Esophagus muscularis mucosa (tissue), 4 donors: ENCODE results near the gene PLOD1. TPM values are rescaled to one million over a fixed set of nuclear protein-coding genes. Genes with fewer than 3 reads are reported as not detected.

ENCODE experiments used
- DNase-seq: peaks from one replicate; pipeline ENCODE4 v3.0.0-alpha.2; 2017; ENCODE audit errors: extremely low spot score
- H3K27ac ChIP-seq, 4 donors: fragments of 200-600 bp; sonication (generic); replicated peaks in 1 of 4; 1 replicate in 3 of 4; 2 replicates in 1 of 4; pipeline ENCODE4 v1.5.1; 2016 to 2019; ENCODE audit warnings: mild to moderate bottlenecking in 1 of 4
- H3K27me3 ChIP-seq, 4 donors: fragments of 200-600 bp; sonication (generic); one replicate each; pipeline versions ENCODE4 v1.5.1 to v1.6.0; 2016 to 2019
- H3K36me3 ChIP-seq, 4 donors: fragments of 200-600 bp; sonication (generic); one replicate each; pipeline ENCODE4 v1.5.1; 2016 to 2019
- H3K4me1 ChIP-seq, 4 donors: fragments of 200-600 bp; sonication (generic); one replicate each; pipeline ENCODE4 v1.5.1; 2016 to 2019
- H3K4me3 ChIP-seq, 4 donors: fragments of 200-600 bp; sonication (generic); 1 replicate in 2 of 4; 2 replicates in 2 of 4; pipeline ENCODE4 v1.5.1; 2016 to 2019; ENCODE audit warnings: mild to moderate bottlenecking in 4 of 4, moderate library complexity in 1 of 4
- H3K9me3 ChIP-seq, 4 donors: fragments of 200-600 bp; sonication (generic); 1 replicate in 3 of 4; 2 replicates in 1 of 4; pipeline ENCODE4 v1.5.1; 2016 to 2019
- CTCF ChIP-seq, 3 experiments: fragments of 200-600 bp in 2 of 3; fragments of 450-650 bp in 1 of 3; sonication (generic) in 2 of 3; IDR thresholded peaks; one replicate each; pipeline ENCODE4 v1.5.1; 2017 to 2019; ENCODE audit warnings: antibody characterized with exemption in 3 of 3, mild to moderate bottlenecking in 2 of 3, moderate library complexity in 1 of 3
- EP300 ChIP-seq: sonication (generic); formaldehyde crosslinking; IDR thresholded peaks from one replicate; pipeline ENCODE4 v1.6.1; 2017; ENCODE audit warnings: antibody characterized with exemption
- POLR2A ChIP-seq: fragments of 450-650 bp; IDR thresholded peaks from one replicate; pipeline ENCODE4 v1.6.1; 2017; ENCODE audit warnings: antibody characterized with exemption, moderate library complexity, mild to moderate bottlenecking, low read depth
- POLR2AphosphoS5 ChIP-seq, 2 donors: sonication (generic); formaldehyde crosslinking; IDR thresholded peaks; one replicate each; pipeline ENCODE4 v1.6.1; 2017; ENCODE audit warnings: antibody characterized with exemption in 2 of 2
- WGBS: methylation state at CpG from one replicate; pipeline ENCODE4 v1.1.5; 2018; 5-methylcytosine and 5-hydroxymethylcytosine counted together
- intact Hi-C: fragments of 100-400 bp; cut with DNase I; formaldehyde crosslinking; loops from one replicate; pipeline ENCODE4 v1.15.1; 2023
- total RNA-seq, 4 donors: library from RNA; depleted of rRNA; stranded (reverse); fragments of >200 nt; gene quantifications; one replicate each; pipeline versions ENCODE4 v1.1.0 to v1.2.1, GENCODE V29; 2016

PLOD1 gene
- total RNA-seq, 4 donors from 2014 or later: 67.5 to 111 (median 75.0) TPM

GRCh38 chr1:11980676-11980972, 46.1 kb downstream of the PLOD1 start:
- peak overlapping the region; percentile 82 to 98 (median 90) for H3K4me3 ChIP-seq
- H3K9me3 ChIP-seq: no peaks in the 10 kb centered on the region
- no peak for DNase-seq
- H3K27ac ChIP-seq: peak overlapping the region; percentile 95 to 99 (median 97)
- no peak for TF ChIP-seq POLR2A
- TF ChIP-seq EP300: no peak
- no peak for TF ChIP-seq POLR2AphosphoS5 (IDR thresholded peaks at IDR 0.05)
- TF ChIP-seq CTCF (IDR thresholded peaks at IDR 0.05): no peak
- intact Hi-C loops: no loop called here
- H3K36me3 ChIP-seq: peaks cover 11 to 54% (median 42%) of the 10 kb centered on the region in 4 donors
- peaks cover 46 to 70% (median 66%) of the 10 kb centered on the region in 4 donors for H3K4me1 ChIP-seq
- under 1% methylated on average over 12 of the region's 12 CpGs for WGBS
- no peaks in the 10 kb centered on the region for H3K27me3 ChIP-seq

- H3K9me3 ChIP-seq: no peaks in the 10 kb centered on the region
- intact Hi-C loops: no loop called here
- H3K36me3 ChIP-seq: peaks cover 11 to 54% (median 45%) of the 10 kb centered on the region in 4 donors
- TF ChIP-seq POLR2AphosphoS5 (IDR thresholded peaks at IDR 0.05) (no peak), CTCF (IDR thresholded peaks at IDR 0.05) (no peak), EP300 (no peak), POLR2A (no peak)
- H3K27ac ChIP-seq: peak overlapping the region; percentile 95 to 99 (median 97)
- no peak for DNase-seq
- no peaks in the 10 kb centered on the region for H3K27me3 ChIP-seq
- peaks cover 55 to 79% (median 72%) of the 10 kb centered on the region in 4 donors for H3K4me1 ChIP-seq
- 86% methylated on average over 13 of the region's 13 CpGs for WGBS
- H3K4me3 ChIP-seq: peak overlapping the region; percentile 82 to 98 (median 90)
Observed at GRCh38 chr1:11981378-11982009, 47.0 kb downstream of the PLOD1 start.

- 88% methylated on average over 3 of the region's 3 CpGs for WGBS
Observed at GRCh38 chr1:11982010-11982392, 47.5 kb downstream of the PLOD1 start.

GRCh38 chr1:11984121-11984520, 49.6 kb downstream of the PLOD1 start:
- Histone ChIP-seq H3K27ac (peak overlapping the region; percentile 86 to 96 (median 93)), H3K27me3 (no peaks in the 10 kb centered on the region), H3K4me3 (no peak overlapping the region), H3K4me1 (peaks cover 63 to 91% (median 72%) of the 10 kb centered on the region in 4 donors), H3K9me3 (no peaks in the 10 kb centered on the region), H3K36me3 (peaks cover 11 to 71% (median 59%) of the 10 kb centered on the region in 4 donors)
- WGBS: 83% methylated on average over 5 of the region's 5 CpGs
- intact Hi-C loops: no loop called here
- TF ChIP-seq CTCF (IDR thresholded peaks at IDR 0.05) (no peak), POLR2AphosphoS5 (IDR thresholded peaks at IDR 0.05) (no peak)
- no peak for DNase-seq

More at GRCh38 chr1:11982010-11982392, 47.5 kb downstream of the PLOD1 start:
- H3K9me3 ChIP-seq: no peaks in the 10 kb centered on the region
- peaks cover 58 to 84% (median 72%) of the 10 kb centered on the region in 4 donors for H3K4me1 ChIP-seq
- H3K36me3 ChIP-seq: peaks cover 11 to 54% (median 48%) of the 10 kb centered on the region in 4 donors
- TF ChIP-seq CTCF (IDR thresholded peaks at IDR 0.05): peak in 1 of 3 experiments; percentile 17
- TF ChIP-seq EP300: no peak
- TF ChIP-seq POLR2AphosphoS5 (IDR thresholded peaks at IDR 0.05): no peak
- no peak for TF ChIP-seq POLR2A
- peak overlapping the region; percentile 95 to 99 (median 97) for H3K27ac ChIP-seq
- no peaks in the 10 kb centered on the region for H3K27me3 ChIP-seq
- DNase-seq: no peak
- H3K4me3 ChIP-seq: no peak overlapping the region
- intact Hi-C loops: no loop called here

DNA sequence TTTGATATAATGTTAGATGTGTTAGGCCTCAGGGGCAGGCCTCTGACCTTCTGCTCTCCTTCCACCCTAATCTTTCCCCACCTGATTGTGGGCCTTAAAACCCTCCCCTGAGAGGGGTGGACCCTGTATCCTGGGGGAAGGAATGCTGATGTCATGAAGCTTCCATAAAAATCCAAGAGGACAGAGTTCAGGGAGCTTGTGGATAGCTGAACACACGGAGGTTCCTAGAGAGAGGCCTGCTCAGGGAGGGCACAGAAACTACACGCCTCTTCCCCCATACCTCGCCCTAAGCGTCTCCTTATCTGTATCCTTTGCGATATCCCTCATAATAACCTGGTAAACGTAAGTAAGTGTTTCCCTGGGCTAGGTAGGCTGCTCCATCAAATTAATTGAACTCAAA, 50.1 kb downstream of the PLOD1 start:
- Histone ChIP-seq H3K4me1 (peaks cover 62 to 91% (median 72%) of the 10 kb centered on the region in 4 donors), H3K4me3 (no peak overlapping the region), H3K36me3 (peaks cover 11 to 76% (median 63%) of the 10 kb centered on the region in 4 donors), H3K27ac (peak overlapping the region; percentile 86 to 96 (median 93)), H3K9me3 (no peaks in the 10 kb centered on the region), H3K27me3 (no peaks in the 10 kb centered on the region)
- 93% methylated on average over 6 of the region's 6 CpGs for WGBS
- DNase-seq: no peak
- TF ChIP-seq POLR2A: no peak
- TF ChIP-seq POLR2AphosphoS5 (IDR thresholded peaks at IDR 0.05): no peak
- no peak for TF ChIP-seq EP300
- no peak for TF ChIP-seq CTCF (IDR thresholded peaks at IDR 0.05)
- intact Hi-C loops: no loop called here
